GM10248 (cell line): ENCODE measurements around the gene TNIP2.
"Not testable (repeated sequence)": the region's sequence is repeated elsewhere in the genome, so short reads cannot be mapped to it uniquely, and the experiment has no call there.

Experiments used
- CTCF ChIA-PET: fragments of 300-600 bp; sonication (Branson Sonifier 250); formaldehyde crosslinking; extraction: SDS; loops from one replicate; lab custom pipeline; 2021; ENCODE audit warnings: antibody characterized with exemption; lab: Yijun Ruan, JAX
- POLR2A ChIA-PET: fragments of 350-650 bp; sonication (Branson Sonifier 250); formaldehyde crosslinking; extraction: SDS; loops from one replicate; lab custom pipeline; 2020; ENCODE audit warnings: antibody characterized with exemption; lab: Yijun Ruan, JAX
- DNase-seq: peaks from one replicate; pipeline ENCODE4 v3.0.0; 2012; ENCODE audit errors: extremely low spot score
- CTCF ChIP-seq: IDR thresholded peaks from 2 replicates; pipeline ENCODE4 v1.5.1; 2012; ENCODE audit warnings: mild to moderate bottlenecking, low read depth; ENCODE audit errors: extremely low read depth, missing control alignments, control extremely low read depth

TNIP2 gene

GRCh38 chr4:2743518-2744445 is 12.4 kb downstream of the TNIP2 start:
- no peak for TF ChIP-seq CTCF
- DNase-seq: no peak
- POLR2A ChIA-PET: no interaction called here
- CTCF ChIA-PET: interaction anchor here (0.6 to 1.4 kb wide), 4 partner anchors 9 to 20 kb away, joined by 3 to 4 read pairs (median 3); partner anchors contain the start of gene TNIP2

- TF ChIP-seq CTCF: no peak
- DNase-seq: no peak
- POLR2A ChIA-PET: no interaction called here
- CTCF ChIA-PET: interaction anchor here (1.1 kb wide), 1 partner anchor 13 kb away, joined by 3 read pairs; the partner anchor contains the start of gene TNIP2
Measured at GRCh38 chr4:2742823-2743517, 13.2 kb downstream of the TNIP2 start.

- no peak for TF ChIP-seq CTCF
- no peak for DNase-seq
- POLR2A ChIA-PET: no interaction called here
- CTCF ChIA-PET: interaction anchor here (1.3 kb wide), 1 partner anchor 13 kb away, joined by 3 read pairs; no protein-coding TSS in a partner anchor
Measured at GRCh38 chr4:2742081-2742822, 13.9 kb downstream of the TNIP2 start.

- POLR2A ChIA-PET: no interaction called here
- no peak for TF ChIP-seq CTCF
- CTCF ChIA-PET: interaction anchor here (1.3 kb wide), 1 partner anchor 13 kb away, joined by 3 read pairs; no protein-coding TSS in a partner anchor
- no peak for DNase-seq
Measured at GRCh38 chr4:2741626-2742025, 14.5 kb downstream of the TNIP2 start.

GRCh38 chr4:2738296-2738695 is 17.8 kb downstream of the TNIP2 start:
- DNase-seq, CTCF ChIA-PET, POLR2A ChIA-PET: not testable (repeated sequence)

- ChIA-PET POLR2A (no interaction called here), CTCF (no interaction called here)
- no peak for TF ChIP-seq CTCF
- no peak for DNase-seq
Measured at GRCh38 chr4:2735869-2736268, 20.3 kb downstream of the TNIP2 start.
